Naive thymus-derived CD4-positive, alpha-beta T cell (primary cell): Measurements from ENCODE around the gene ZNF584. TPM values are rescaled to one million over a fixed set of nuclear protein-coding genes. Genes with fewer than 3 reads are reported as not detected.

Source experiments
- ATAC-seq: fragments of 150-1000 bp; cut with Tn5 transposase; 2 replicates; pipeline ENCODE4 v1.10.0; 2021; ENCODE audit warnings: mild to moderate bottlenecking, moderate library complexity
- CTCF ChIA-PET: fragments of 350-600 bp; sonication (Branson Sonifier 250); formaldehyde crosslinking; loops from one replicate; lab custom pipeline; 2021; ENCODE audit warnings: antibody characterized with exemption; lab: Charles Lee
- POLR2A ChIA-PET: fragments of 350-600 bp; sonication (Branson Sonifier 250); formaldehyde crosslinking; loops from one replicate; lab custom pipeline; 2021; ENCODE audit warnings: antibody characterized with exemption, inconsistent platforms; lab: Charles Lee
- DNase-seq, 9 donors: peaks; one replicate each; pipeline versions ENCODE4 v3.0.0 to v3.0.0-alpha.2; 2020 to 2022; ENCODE audit warnings: mixed read lengths in 1 of 9
- H3K27ac ChIP-seq: one replicate; pipeline ENCODE4 v1.7.0; 2013; ENCODE audit warnings: mild to moderate bottlenecking, low read depth, low read length, moderate library complexity
- H3K27me3 ChIP-seq, 2 donors: one replicate each; pipeline ENCODE4 v1.7.0; 2013; ENCODE audit warnings: low read length in 2 of 2, mild to moderate bottlenecking in 2 of 2, moderate library complexity in 2 of 2; ENCODE audit not compliant: control insufficient read depth in 2 of 2, insufficient read depth in 2 of 2
- H3K36me3 ChIP-seq, 3 experiments: 1 replicate in 2 of 3; 2 replicates in 1 of 3; pipeline ENCODE4 v1.7.0; 2013; ENCODE audit warnings: low read length in 3 of 3, mild to moderate bottlenecking in 3 of 3, moderate library complexity in 1 of 3; ENCODE audit not compliant: insufficient read depth in 3 of 3, control insufficient read depth in 2 of 3
- H3K4me1 ChIP-seq, 2 donors: one replicate each; pipeline ENCODE4 v1.7.0; 2013; ENCODE audit warnings: low read length in 2 of 2, mild to moderate bottlenecking in 2 of 2, moderate library complexity in 1 of 2; ENCODE audit not compliant: control insufficient read depth in 2 of 2, insufficient read depth in 2 of 2
- H3K4me3 ChIP-seq: 2 replicates; pipeline ENCODE4 v1.7.0; 2013; ENCODE audit warnings: mild to moderate bottlenecking, low read length
- H3K9me3 ChIP-seq, 3 experiments: 1 replicate in 2 of 3; 2 replicates in 1 of 3; pipeline ENCODE4 v1.7.0; 2013; ENCODE audit warnings: low read length in 3 of 3; ENCODE audit not compliant: control insufficient read depth in 2 of 3
- H3K27ac Mint-ChIP-seq, 9 donors: one replicate each; pipeline ENCODE4 v1.8.0; 2020 to 2022; ENCODE audit warnings: mixed read lengths in 9 of 9, mild to moderate bottlenecking in 8 of 9, moderate library complexity in 5 of 9, inconsistent platforms in 2 of 9
- H3K27me3 Mint-ChIP-seq, 5 donors: one replicate each; pipeline ENCODE4 v1.8.0; 2021 to 2022; ENCODE audit warnings: mixed read lengths in 5 of 5, mild to moderate bottlenecking in 1 of 5
- H3K36me3 Mint-ChIP-seq, 5 donors: one replicate each; pipeline ENCODE4 v1.8.0; 2020 to 2022; ENCODE audit warnings: mixed read lengths in 5 of 5, mild to moderate bottlenecking in 3 of 5, inconsistent platforms in 1 of 5
- H3K4me1 Mint-ChIP-seq, 7 donors: one replicate each; pipeline ENCODE4 v1.8.0; 2020 to 2022; ENCODE audit warnings: mixed read lengths in 7 of 7, mild to moderate bottlenecking in 3 of 7, inconsistent platforms in 1 of 7
- H3K4me3 Mint-ChIP-seq, 10 donors: one replicate each; pipeline ENCODE4 v1.8.0; 2020 to 2022; ENCODE audit warnings: mild to moderate bottlenecking in 10 of 10, mixed read lengths in 10 of 10, moderate library complexity in 6 of 10, inconsistent platforms in 2 of 10
- H3K9me3 Mint-ChIP-seq, 11 donors: one replicate each; pipeline ENCODE4 v1.8.0; 2020 to 2022; ENCODE audit warnings: mixed read lengths in 11 of 11, mild to moderate bottlenecking in 4 of 11, inconsistent platforms in 1 of 11, moderate library complexity in 1 of 11
- intact Hi-C, 2 donors: fragments of 100-400 bp; cut with micrococcal nuclease; formaldehyde crosslinking; loops; one replicate each; pipeline ENCODE4 v1.15.1; 2023
- polyA plus RNA-seq, 2 donors: library from polyadenylated mRNA; unstranded; fragments of 300-500 nt; fragmentation: Illumina TruSeq; gene quantifications; one replicate each; pipeline ENCODE4 v1.2.3, GENCODE V29; 2021
- total RNA-seq, 6 experiments: library from RNA in 5 of 6; stranded (reverse) in 5 of 6; gene quantifications; 1 replicate in 5 of 6; 2 replicates in 1 of 6; pipeline ENCODE4 v1.2.3 and lab custom pipeline; 2021 to 2026

ZNF584 gene
- total and polyA plus RNA-seq, 7 experiments from 2014 or later: 4.2 to 12.1 (median 7.0) TPM

DNA sequence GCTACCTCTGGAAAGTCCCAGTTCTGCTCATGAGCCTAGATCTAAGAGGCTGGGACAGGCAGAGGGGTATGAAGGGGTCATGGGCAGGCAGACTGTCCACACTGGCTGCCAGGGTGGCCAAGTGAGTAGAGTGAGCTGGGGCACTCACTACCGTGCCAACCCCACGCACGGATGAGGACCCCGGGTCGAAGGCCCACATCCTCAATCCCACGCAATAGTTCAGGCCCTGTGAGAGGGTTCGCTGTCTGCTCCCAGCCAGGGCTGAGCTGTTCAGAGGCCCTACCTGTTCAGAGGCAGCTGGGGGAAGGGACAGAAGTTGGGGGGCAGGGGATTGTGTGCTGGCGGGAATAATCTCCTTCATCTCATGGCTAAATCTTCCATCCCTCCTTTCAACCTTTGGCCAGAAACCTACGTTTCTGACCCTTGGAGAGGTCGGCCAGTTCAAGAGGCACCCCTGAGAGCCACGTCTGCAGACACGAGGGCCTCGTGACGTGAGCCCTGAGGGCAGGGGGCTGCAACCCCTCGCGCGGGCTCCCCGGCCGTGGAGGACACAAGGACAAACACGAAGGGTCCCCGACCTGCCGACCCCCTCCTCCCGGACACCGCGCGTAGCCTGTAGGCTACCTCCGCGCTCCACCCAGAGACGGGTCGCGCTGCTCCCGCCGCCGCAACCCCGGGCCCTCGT, 22.4 kb upstream of the ZNF584 start:
- Mint-ChIP-seq H3K27ac (peak overlapping the region; percentile 94 to 99 (median 97)), H3K9me3 (no peaks in the 10 kb centered on the region), H3K27me3 (peaks cover 0 to 3% (median 0%) of the 10 kb centered on the region in 5 donors), H3K4me3 (peak overlapping the region; percentile 89 to 96 (median 94)), H3K36me3 (peaks cover 0 to 18% (median 13%) of the 10 kb centered on the region in 5 donors), H3K4me1 (peaks cover 22 to 63% (median 50%) of the 10 kb centered on the region in 7 donors)
- H3K36me3 ChIP-seq: peaks cover 0 to 16% (median 8%) of the 10 kb centered on the region in 3 experiments
- POLR2A ChIA-PET: interaction anchor here (0.6 to 1.9 kb wide), 7 partner anchors 23 to 231 kb away, joined by 3 to 8 read pairs (median 4); partner anchors contain the start of genes ZNF497 and ZNF584
- H3K9me3 ChIP-seq: no peaks in the 10 kb centered on the region
- peak overlapping the region; percentile 75 for H3K4me3 ChIP-seq
- CTCF ChIA-PET: interaction anchor here (0.7 kb wide), 1 partner anchor 68 kb away, joined by 3 read pairs; no protein-coding TSS in a partner anchor
- peak overlapping the region; percentile 94 for H3K27ac ChIP-seq
- H3K4me1 ChIP-seq: peaks cover 26 to 32% of the 10 kb centered on the region in 2 donors
- H3K27me3 ChIP-seq: no peaks in the 10 kb centered on the region
- intact Hi-C loops: loop anchor here (1.0 to 10.0 kb wide), 7 partner anchors 39 to 949 kb away; partner anchors contain the start of genes ZBTB45 (in 1 of the 2), ZNF274 (in 1 of the 2), ZNF417 (in 1 of the 2) and ZNF419 (in 1 of the 2)
- no peak for ATAC-seq
- DNase-seq: peak in 4 of 9 donors; percentile 19 to 23 (median 22)

DNA sequence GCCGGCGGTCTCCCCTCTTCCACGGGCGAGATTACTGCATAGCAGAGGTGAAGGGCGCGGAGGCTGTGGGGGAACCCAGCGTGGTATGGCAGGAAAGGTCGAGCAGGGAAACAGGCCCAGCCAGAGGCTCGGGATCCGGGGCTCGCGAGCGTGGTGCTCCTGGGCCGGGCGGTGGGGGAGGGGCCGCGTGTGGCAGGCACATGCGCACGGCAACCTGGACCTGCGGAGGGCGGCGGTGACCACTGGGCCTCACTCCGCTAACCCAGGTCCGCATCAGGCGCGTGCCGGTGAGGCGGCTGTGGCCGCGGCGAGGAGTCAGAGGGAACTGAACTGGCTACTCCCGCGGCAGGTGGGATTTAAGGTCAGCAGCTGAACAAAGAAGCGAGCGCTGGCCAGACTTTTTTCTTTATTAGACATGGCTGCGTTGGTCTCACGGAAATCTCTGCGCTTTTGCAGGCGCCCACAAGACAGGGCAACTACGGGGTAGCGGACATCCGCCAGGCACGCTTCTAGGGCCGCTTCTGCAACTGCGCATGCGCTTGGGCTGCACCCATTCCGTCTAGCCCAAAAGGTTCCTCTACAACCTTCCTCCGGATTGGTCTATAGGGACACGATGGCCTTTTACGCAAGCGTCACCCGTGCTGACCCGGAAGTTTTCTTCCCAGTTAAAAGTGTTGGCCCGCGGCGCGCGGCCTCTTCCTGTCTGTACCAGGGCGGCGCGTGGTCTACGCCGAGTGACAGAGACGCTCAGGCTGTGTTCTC, 21.7 kb upstream of the ZNF584 start, which contains the start of gene RPS5:
Gene RPS5 (plus strand): TSS at position 694 of the 762 bp plus-strand sequence. CDS start 869 bp downstream, outside the sequence.
- intact Hi-C loops: loop anchor here (1.0 to 10.0 kb wide), 19 partner anchors 15 to 949 kb away; partner anchors contain the start of genes ZNF132 (in 2 of the 2), ZNF497 (in 2 of the 2), ZNF584 (in 2 of the 2) and ERVK3-1 (in 1 of the 2)
- CTCF ChIA-PET: interaction anchor here (0.7 kb wide), 1 partner anchor 67 kb away, joined by 3 read pairs; no protein-coding TSS in a partner anchor
- DNase-seq: peak; percentile 84 to 98 (median 96)

DNA sequence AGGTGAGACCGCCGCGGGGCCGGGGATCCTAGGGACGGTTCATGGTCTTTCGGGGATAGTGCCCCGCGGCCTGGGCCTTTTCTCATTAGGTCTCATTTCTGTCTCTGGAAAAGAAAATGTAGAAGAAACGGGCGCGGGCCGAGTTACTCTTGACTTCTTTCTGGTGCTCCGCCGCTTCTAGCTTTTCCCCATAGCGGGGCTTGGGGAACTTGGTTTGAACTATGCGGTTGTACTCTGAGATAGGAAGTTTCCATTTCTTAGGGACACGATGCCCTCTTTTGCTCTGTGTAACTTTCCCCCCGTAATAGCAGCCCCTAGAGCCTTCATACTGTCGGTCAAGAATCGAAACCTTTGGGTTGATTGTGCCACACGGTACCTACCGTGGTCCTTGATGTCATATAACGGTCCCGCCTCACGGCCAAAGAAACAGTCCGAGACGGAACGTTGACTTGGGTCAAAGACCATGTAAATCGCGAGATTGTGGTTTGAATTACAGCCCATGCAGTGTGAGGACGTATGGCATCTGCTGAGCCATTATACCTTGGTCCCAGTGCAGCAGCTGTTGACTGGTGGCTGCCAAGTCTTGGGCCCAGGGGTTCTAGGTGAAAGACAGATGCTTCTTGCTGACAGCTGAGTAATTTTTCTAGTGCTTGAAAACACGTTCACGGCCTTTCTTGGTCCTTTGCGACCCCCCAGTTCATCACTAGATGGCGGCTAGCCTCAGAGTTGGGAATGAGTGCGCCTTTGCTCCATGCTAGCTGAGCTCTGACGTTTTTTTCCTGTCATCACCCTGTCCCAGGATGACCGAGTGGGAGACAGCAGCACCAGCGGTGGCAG, 20.9 kb upstream of the ZNF584 start:
- no peaks in the 10 kb centered on the region for H3K9me3 ChIP-seq
- ChIA-PET CTCF (interaction anchor here (0.6 kb wide), 1 partner anchor 97 kb away, joined by 3 read pairs; no protein-coding TSS in a partner anchor), POLR2A (interaction anchor here (1.6 to 3.3 kb wide), 3 partner anchors 12 to 25 kb away, joined by 4 to 16 read pairs (median 8); partner anchors contain the start of genes ZNF497 and ZNF584)
- Mint-ChIP-seq H3K9me3 (no peaks in the 10 kb centered on the region), H3K4me1 (peaks cover 17 to 53% (median 40%) of the 10 kb centered on the region in 7 donors), H3K27ac (peak overlapping the region; percentile 94 to 99 (median 97)), H3K4me3 (peak overlapping the region; percentile 89 to 96 (median 94)), H3K27me3 (peaks cover 0 to 3% (median 0%) of the 10 kb centered on the region in 5 donors), H3K36me3 (peaks cover 0 to 20% (median 13%) of the 10 kb centered on the region in 5 donors)
- DNase-seq (peak in 1 of 9 donors; percentile 7), ATAC-seq (no peak)
- peak overlapping the region; percentile 94 for H3K27ac ChIP-seq
- H3K4me3 ChIP-seq: peak overlapping the region; percentile 75
- intact Hi-C loops: loop anchor here (1.0 to 10.0 kb wide), 18 partner anchors 14 to 950 kb away; partner anchors contain the start of genes ZNF132 (in 2 of the 2), ZNF497 (in 2 of the 2), ZNF584 (in 2 of the 2) and ERVK3-1 (in 1 of the 2)
- H3K36me3 ChIP-seq: peaks cover 0 to 30% (median 8%) of the 10 kb centered on the region in 3 experiments
- H3K27me3 ChIP-seq: no peaks in the 10 kb centered on the region
- H3K4me1 ChIP-seq: peaks cover 22 to 23% of the 10 kb centered on the region in 2 donors

More for the DNA sequence above, 21.7 kb upstream of the ZNF584 start, which contains the start of gene RPS5:
- peaks cover 0 to 3% (median 0%) of the 10 kb centered on the region in 5 donors for H3K27me3 Mint-ChIP-seq
- POLR2A ChIA-PET: interaction anchor here (0.6 to 3.3 kb wide), 7 partner anchors 13 to 231 kb away, joined by 3 to 16 read pairs (median 4); partner anchors contain the start of genes ZNF497 and ZNF584
- peaks cover 26% of the 10 kb centered on the region in 2 donors for H3K4me1 ChIP-seq
- peak within 1 kb of the TSS; percentile 94 for H3K27ac ChIP-seq
- H3K36me3 ChIP-seq: peaks cover 0 to 22% (median 8%) of the 10 kb centered on the region in 3 experiments
- H3K27me3 ChIP-seq: no peaks in the 10 kb centered on the region
- peak within 1 kb of the TSS; percentile 89 to 96 (median 94) for H3K4me3 Mint-ChIP-seq
- H3K4me3 ChIP-seq: peak within 1 kb of the TSS; percentile 75
- peak within 1 kb of the TSS; percentile 94 to 99 (median 97) for H3K27ac Mint-ChIP-seq
- H3K36me3 Mint-ChIP-seq: peaks cover 0 to 19% (median 13%) of the 10 kb centered on the region in 5 donors
- no peaks in the 10 kb centered on the region for H3K9me3 ChIP-seq
- peak; percentile 97 for ATAC-seq
- no peaks in the 10 kb centered on the region for H3K9me3 Mint-ChIP-seq
- H3K4me1 Mint-ChIP-seq: peaks cover 22 to 59% (median 45%) of the 10 kb centered on the region in 7 donors

DNA sequence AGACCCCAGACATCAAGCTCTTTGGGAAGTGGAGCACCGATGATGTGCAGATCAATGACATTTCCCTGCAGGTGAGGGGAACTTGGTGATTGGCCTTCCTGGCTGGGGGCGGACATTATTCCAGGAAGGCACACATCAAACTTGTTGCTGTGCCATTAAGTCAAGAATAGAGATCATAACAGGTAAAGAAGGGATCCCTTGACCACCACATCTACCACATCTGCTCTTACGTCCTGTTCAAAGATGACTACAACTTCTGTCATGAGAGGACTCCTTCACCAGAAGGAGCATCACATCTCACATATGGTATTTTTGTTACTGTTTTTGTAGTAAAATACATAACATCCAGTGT, 20.3 kb upstream of the ZNF584 start:
- Mint-ChIP-seq H3K9me3 (no peaks in the 10 kb centered on the region), H3K4me3 (peak overlapping the region; percentile 89 to 96 (median 94)), H3K27ac (peak overlapping the region in 6 of 9 donors; percentile 70 to 99 (median 97)), H3K4me1 (peaks cover 17 to 59% (median 42%) of the 10 kb centered on the region in 7 donors), H3K36me3 (peaks cover 0 to 24% (median 14%) of the 10 kb centered on the region in 5 donors), H3K27me3 (peaks cover 0 to 3% (median 0%) of the 10 kb centered on the region in 5 donors)
- ChIA-PET POLR2A (interaction anchor here (0.6 to 3.3 kb wide), 4 partner anchors 12 to 204 kb away, joined by 4 to 16 read pairs (median 6); partner anchors contain the start of genes ZNF274 and ZNF584), CTCF (no interaction called here)
- DNase-seq: no peak
- Histone ChIP-seq H3K9me3 (no peaks in the 10 kb centered on the region), H3K27ac (peak overlapping the region; percentile 94), H3K4me1 (peaks cover 22 to 23% of the 10 kb centered on the region in 2 donors), H3K27me3 (no peaks in the 10 kb centered on the region), H3K4me3 (peak overlapping the region; percentile 75), H3K36me3 (peaks cover 0 to 36% (median 8%) of the 10 kb centered on the region in 3 experiments)
- intact Hi-C loops: loop anchor here in 1 of 2 donors (5.0 to 10.0 kb wide), 3 partner anchors 473 to 951 kb away; partner anchors contain the start of genes ZNF417, ZNF419 and ZNF749
- ATAC-seq: no peak

DNA sequence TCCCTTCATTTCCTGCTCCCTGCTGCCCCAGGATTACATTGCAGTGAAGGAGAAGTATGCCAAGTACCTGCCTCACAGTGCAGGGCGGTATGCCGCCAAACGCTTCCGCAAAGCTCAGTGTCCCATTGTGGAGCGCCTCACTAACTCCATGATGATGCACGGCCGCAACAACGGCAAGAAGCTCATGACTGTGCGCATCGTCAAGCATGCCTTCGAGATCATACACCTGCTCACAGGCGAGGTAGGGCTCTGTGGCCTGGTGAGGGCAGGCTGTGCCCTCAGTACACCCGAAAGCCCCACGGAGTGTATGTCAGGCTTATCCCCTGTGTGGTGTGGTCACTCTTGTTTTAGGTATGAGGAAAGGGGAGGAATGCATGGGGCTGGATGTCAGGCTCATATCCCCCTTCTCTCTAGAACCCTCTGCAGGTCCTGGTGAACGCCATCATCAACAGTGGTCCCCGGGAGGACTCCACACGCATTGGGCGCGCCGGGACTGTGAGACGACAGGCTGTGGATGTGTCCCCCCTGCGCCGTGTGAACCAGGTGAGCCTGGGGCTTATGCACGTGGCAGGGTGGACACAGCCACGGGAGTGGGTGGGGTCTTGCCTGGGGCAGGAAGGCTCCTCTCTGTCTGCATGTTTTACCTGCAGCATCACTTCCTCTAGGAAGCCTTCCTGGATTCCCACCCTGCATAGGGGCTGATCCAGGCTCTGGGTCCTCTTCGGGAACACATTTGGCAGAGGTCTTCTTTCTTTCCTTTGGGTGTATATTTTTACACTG, 15.3 kb upstream of the ZNF584 start:
- Histone ChIP-seq H3K36me3 (peaks cover 0 to 58% (median 14%) of the 10 kb centered on the region in 3 experiments), H3K4me3 (no peak overlapping the region), H3K4me1 (peaks cover 4 to 7% of the 10 kb centered on the region in 2 donors), H3K27ac (no peak overlapping the region), H3K9me3 (no peaks in the 10 kb centered on the region), H3K27me3 (peaks cover 3% of the 10 kb centered on the region in 2 donors)
- peaks cover 11 to 40% (median 27%) of the 10 kb centered on the region in 5 donors for H3K36me3 Mint-ChIP-seq
- ATAC-seq (no peak), DNase-seq (no peak)
- H3K4me3 Mint-ChIP-seq: peak overlapping the region in 1 of 10 donors; percentile 65
- H3K4me1 Mint-ChIP-seq: peaks cover 6 to 32% (median 25%) of the 10 kb centered on the region in 7 donors
- H3K9me3 Mint-ChIP-seq: no peaks in the 10 kb centered on the region
- ChIA-PET CTCF (no interaction called here), POLR2A (interaction anchor here (0.7 to 1.0 kb wide), 2 partner anchors 47 to 209 kb away, joined by 3 to 4 read pairs; partner anchors contain the start of gene ZNF132)
- intact Hi-C loops: no loop called here
- no peak overlapping the region for H3K27ac Mint-ChIP-seq
- H3K27me3 Mint-ChIP-seq: peaks cover 3 to 14% (median 5%) of the 10 kb centered on the region in 5 donors
